Measurements from ENCODE around the gene C6. TPM values are rescaled to one million over a fixed set of nuclear protein-coding genes. Genes with fewer than 3 reads are reported as not detected.

C6 gene
- total and polyA plus RNA-seq, 2 of the 8 experiments (the other 6 are each of a cell fraction or from before 2014, with no cell fraction given) = not detected

GRCh38 chr5:41193456-41194205 is 19.7 kb downstream of the C6 start:
- no peak overlapping the region for H3K4me3 ChIP-seq (ENCODE audit: extremely low read depth in 1 of 4, insufficient read depth in 2 of 4, low read depth in 3 of 4, low read length in 4 of 4)
- ChIA-PET POLR2A (ENCODE audit: partially characterized antibody) (interaction anchor here (0.9 kb wide), 1 partner anchor 10 kb away, joined by 3 read pairs; no protein-coding TSS in a partner anchor), CTCF (ENCODE audit: partially characterized antibody) (interaction anchor here (0.7 to 1.3 kb wide), 2 partner anchors 220 to 330 kb away, joined by 3 read pairs; no protein-coding TSS in a partner anchor)
- DNase-seq (ENCODE audit: low read depth in 1 of 2, low spot score in 2 of 2) = no peak
- no peak overlapping the region for H4K5ac ChIP-seq (ENCODE audit: insufficient read length, low read depth, low read length)
- no peak overlapping the region for H2AFZ ChIP-seq (ENCODE audit: low read length)
- no peaks in the 10 kb centered on the region for H3K79me1 ChIP-seq (ENCODE audit: low read depth, low read length)
- H3K27me3 ChIP-seq (replicated peaks in 1 of 4; ENCODE audit: control insufficient read depth in 3 of 4, extremely low read depth in 1 of 4, insufficient read depth in 3 of 4, low read length in 3 of 4) = no peaks in the 10 kb centered on the region
- no peaks in the 10 kb centered on the region for H3K23me2 ChIP-seq (ENCODE audit: low read depth, low read length)
- no peak overlapping the region for H4K8ac ChIP-seq (ENCODE audit: extremely low read depth, insufficient read depth, low read length)
- H3K18ac ChIP-seq (ENCODE audit: extremely low read depth, low read length) = no peak overlapping the region
- H4K91ac ChIP-seq (replicated peaks; ENCODE audit: insufficient read length, low read length) = no peak overlapping the region
- H4K20me1 ChIP-seq (replicated peaks in 1 of 2; ENCODE audit: control insufficient read depth in 1 of 2, insufficient read depth in 2 of 2, low read length in 2 of 2) = no peaks in the 10 kb centered on the region
- H2BK12ac ChIP-seq (ENCODE audit: low read depth, low read length) = no peak overlapping the region
- WGBS, 2 experiments (ENCODE audit: extremely low coverage in 1 of 2, insufficient coverage in 1 of 2, insufficient read length in 1 of 2, insufficient replicate concordance in 2 of 2, low coverage in 1 of 2, low lambda C conversion rate in 2 of 2, missing lambda C conversion rate in 1 of 2) = 93% methylated on average over 5 of the region's 5 CpGs; no CpG with 5 or more reads in 1 of the 2 experiments
- H2BK15ac ChIP-seq (ENCODE audit: low read length) = no peak overlapping the region
- no peak overlapping the region for H2BK120ac ChIP-seq (replicated peaks; ENCODE audit: low read depth, low read length)
- H3K9ac ChIP-seq (replicated peaks in 1 of 4; ENCODE audit: extremely low read depth in 1 of 4, low read depth in 3 of 4, low read length in 3 of 4) = no peak overlapping the region
- no peaks in the 10 kb centered on the region; a peak in 1 of 8 replicates for H3K36me3 ChIP-seq (ENCODE audit: control insufficient read depth in 2 of 4, insufficient read depth in 4 of 4, low read length in 3 of 4)
- H2AK5ac ChIP-seq (ENCODE audit: low read depth, low read length) = no peak overlapping the region
- no peak overlapping the region for H3K14ac ChIP-seq (ENCODE audit: insufficient read length)
- no peak overlapping the region for H3K56ac ChIP-seq (replicated peaks; ENCODE audit: insufficient read length, low read depth, low read length)
- H3K23ac ChIP-seq (ENCODE audit: insufficient read length) = no peak overlapping the region
- H3K79me2 ChIP-seq (ENCODE audit: control insufficient read depth in 1 of 2, insufficient read depth in 2 of 2, low read length in 2 of 2) = no peaks in the 10 kb centered on the region
- no peak for FAIRE-seq
- H2BK5ac ChIP-seq (ENCODE audit: low read depth, low read length) = no peak overlapping the region
- no peak overlapping the region for H2BK20ac ChIP-seq (ENCODE audit: low read length)
- H3K4me2 ChIP-seq (ENCODE audit: insufficient read depth in 1 of 2, low read depth in 2 of 2, low read length in 2 of 2) = no peak overlapping the region
- no peaks in the 10 kb centered on the region for H3K9me3 ChIP-seq (ENCODE audit: insufficient read depth in 2 of 2, low read depth in 1 of 2, low read length in 1 of 2)
- no peak overlapping the region for H3K4ac ChIP-seq (replicated peaks; ENCODE audit: insufficient read length, low read depth, low read length)
- no peaks in the 10 kb centered on the region for H3K4me1 ChIP-seq (replicated peaks in 1 of 4; ENCODE audit: control insufficient read depth in 3 of 4, insufficient read depth in 4 of 4, low read length in 3 of 4)
- H3K27ac ChIP-seq (ENCODE audit: low read depth, low read length) = no peak overlapping the region
- TF ChIP-seq NRF1 (IDR thresholded peaks at IDR 0.05; ENCODE audit: low read depth, low read length) (no peak), EGR1 (IDR thresholded peaks at IDR 0.05; ENCODE audit: borderline replicate concordance, low read depth, low read length) (no peak), SRF (IDR thresholded peaks at IDR 0.05; ENCODE audit: low read depth, low read length) (no peak), EP300 (IDR thresholded peaks at IDR 0.05; ENCODE audit: borderline replicate concordance in 1 of 2, low read depth in 2 of 2, low read length in 2 of 2) (no peak), SAP30 (IDR thresholded peaks at IDR 0.05; ENCODE audit: insufficient read depth, insufficient replicate concordance, low read length) (no peak), CREB1 (IDR thresholded peaks at IDR 0.05) (no peak), SP1 (IDR thresholded peaks at IDR 0.05; ENCODE audit: low read depth, low read length) (no peak), JUND (IDR thresholded peaks at IDR 0.05; ENCODE audit: low read length) (no peak), RAD21 (IDR thresholded peaks at IDR 0.05 in 1 of 2, conservative IDR thresholded peaks at IDR 0.05 in 1 of 2; ENCODE audit: low read depth in 2 of 2, low read length in 2 of 2) (no peak), RBBP5 (IDR thresholded peaks at IDR 0.05; ENCODE audit: borderline replicate concordance, low read depth, low read length) (no peak), HDAC6 (IDR thresholded peaks at IDR 0.05; ENCODE audit: low read depth, low read length) (no peak), ASH2L (IDR thresholded peaks at IDR 0.05; ENCODE audit: low read length) (no peak), YY1 (IDR thresholded peaks at IDR 0.05; ENCODE audit: low read depth, low read length) (no peak), SIX5 (IDR thresholded peaks at IDR 0.05; ENCODE audit: low read depth, low read length) (no peak)

Measured in H1 (cell line).